SH-SY5Y (cell line): ENCODE measurements around the gene PIAS1.

Source experiments
- GATA2 ChIP-seq: IDR thresholded peaks from 2 replicates; pipeline ENCODE4 v1.6.1; 2011; ENCODE audit warnings: mild to moderate bottlenecking, low read depth, low read length
- GATA3 ChIP-seq: IDR thresholded peaks from 2 replicates; pipeline ENCODE4 v1.6.1; 2011; ENCODE audit warnings: low read depth, mild to moderate bottlenecking, low read length, moderate library complexity

The PIAS1 gene

DNA sequence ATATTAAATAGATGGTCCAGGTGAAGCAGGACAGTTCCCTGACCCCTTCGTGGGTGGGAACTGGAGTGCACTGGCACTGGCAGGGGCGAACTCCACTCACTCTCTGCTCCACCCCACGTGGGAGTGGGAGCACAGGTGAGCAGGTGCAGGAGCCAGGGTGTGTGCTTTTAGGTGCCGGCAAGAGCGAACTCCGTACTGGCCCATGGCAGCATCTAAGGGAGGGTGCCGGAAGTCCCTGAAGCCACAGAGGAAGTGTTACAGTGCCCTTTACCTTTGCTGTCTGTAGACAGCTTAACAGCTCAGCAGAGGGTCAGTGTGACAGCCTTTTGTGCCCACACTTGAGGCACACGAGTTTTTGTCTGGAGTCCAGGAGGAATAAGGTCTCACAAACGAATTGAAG, 26.7 kb upstream of the PIAS1 start:
- TF ChIP-seq GATA3 (no peak), GATA2 (no peak)

GRCh38 chr15:68028137-68028887, 25.8 kb upstream of the PIAS1 start:
- TF ChIP-seq GATA2, result no peak
- TF ChIP-seq GATA3, result no peak

- TF ChIP-seq GATA2 (no peak), GATA3 (no peak)
Measured at GRCh38 chr15:68028888-68029207, 25.3 kb upstream of the PIAS1 start.

DNA sequence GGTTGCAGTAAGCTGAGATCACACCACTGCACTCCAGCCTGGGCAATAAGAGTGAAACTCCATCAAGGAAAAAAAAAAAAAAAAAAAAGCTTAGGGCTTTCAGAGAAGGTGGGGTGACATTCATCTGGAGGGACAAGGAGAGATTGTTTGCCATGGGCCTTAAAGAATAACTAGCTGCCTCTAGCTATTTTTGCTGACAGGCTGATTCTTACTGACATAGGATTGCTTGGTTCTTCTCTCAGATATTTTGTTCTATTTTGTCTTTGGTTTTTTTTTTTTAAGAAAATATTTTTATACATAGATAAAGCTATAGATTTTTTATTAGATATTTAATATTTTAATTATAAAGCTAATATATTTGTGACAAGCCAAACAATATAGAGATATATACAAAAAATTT, 24.2 kb upstream of the PIAS1 start:
- no peak for TF ChIP-seq GATA2
- no peak for TF ChIP-seq GATA3

DNA sequence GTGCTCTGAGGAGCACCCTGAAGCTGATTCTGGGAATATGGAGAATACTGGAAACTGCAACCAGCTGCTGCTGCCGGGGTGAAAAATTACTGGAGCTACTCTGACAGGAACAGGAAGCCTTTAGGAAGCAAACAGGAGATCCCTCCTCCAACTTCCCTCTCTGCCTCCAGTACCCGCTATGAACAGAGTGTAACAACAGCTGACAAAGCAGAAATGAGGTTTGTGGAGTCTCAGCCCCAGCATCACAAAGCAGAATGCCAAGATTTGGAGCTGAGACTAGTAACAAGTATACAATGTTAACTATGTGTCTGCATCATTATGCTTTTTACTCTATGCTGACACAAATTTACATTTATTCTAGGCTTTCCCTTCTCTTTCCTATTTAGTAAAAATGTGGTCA, 22.7 kb upstream of the PIAS1 start:
- no peak for TF ChIP-seq GATA3
- TF ChIP-seq GATA2, result no peak

DNA sequence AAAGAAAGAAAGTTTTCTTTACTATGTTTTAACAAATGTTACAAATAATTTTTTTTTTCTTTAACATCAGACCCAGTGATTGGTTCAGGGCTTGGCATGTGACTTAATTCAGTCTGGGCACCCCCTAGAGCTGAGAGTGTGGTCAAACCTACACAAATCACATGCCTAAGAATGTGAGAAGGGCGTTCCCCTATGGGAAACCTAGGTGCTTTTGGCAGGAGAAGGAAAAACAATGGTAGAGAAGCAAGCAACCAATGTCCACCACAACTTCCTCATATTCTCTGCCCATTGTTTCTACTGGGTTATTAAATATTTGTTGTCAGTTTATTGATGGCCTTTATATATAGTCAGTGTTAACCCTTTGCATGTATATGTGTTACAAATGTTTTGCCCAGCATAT, 21.4 kb upstream of the PIAS1 start:
- TF ChIP-seq GATA2 (no peak), GATA3 (no peak)

DNA sequence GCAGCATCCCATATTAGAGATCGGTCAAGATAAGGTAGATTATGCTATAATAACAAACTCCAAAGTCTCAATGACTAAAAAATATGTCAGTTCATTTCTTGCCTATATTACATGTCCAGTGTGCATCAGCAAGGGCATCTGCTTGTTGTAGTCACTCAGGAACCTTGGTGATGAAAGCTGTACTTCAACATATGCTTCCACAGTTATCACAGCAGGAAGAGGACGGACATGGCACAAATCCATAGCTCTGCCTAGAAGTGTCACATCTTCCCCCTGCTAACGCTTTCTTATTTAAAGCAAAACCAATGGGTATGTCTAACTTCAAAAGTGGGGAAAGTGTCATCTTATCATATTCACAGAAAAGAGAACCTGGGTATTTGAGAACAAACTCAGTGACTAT, 20.0 kb upstream of the PIAS1 start:
- TF ChIP-seq GATA2 (no peak), GATA3 (no peak)

GRCh38 chr15:68034719-68035293, 19.3 kb upstream of the PIAS1 start:
- TF ChIP-seq GATA2 (no peak), GATA3 (no peak)

- TF ChIP-seq GATA3 (no peak), GATA2 (no peak)
Measured at GRCh38 chr15:68038246-68038645, 15.9 kb upstream of the PIAS1 start.

- TF ChIP-seq GATA3 (no peak), GATA2 (no peak)
Measured at GRCh38 chr15:68040144-68040543, 14.0 kb upstream of the PIAS1 start.

DNA sequence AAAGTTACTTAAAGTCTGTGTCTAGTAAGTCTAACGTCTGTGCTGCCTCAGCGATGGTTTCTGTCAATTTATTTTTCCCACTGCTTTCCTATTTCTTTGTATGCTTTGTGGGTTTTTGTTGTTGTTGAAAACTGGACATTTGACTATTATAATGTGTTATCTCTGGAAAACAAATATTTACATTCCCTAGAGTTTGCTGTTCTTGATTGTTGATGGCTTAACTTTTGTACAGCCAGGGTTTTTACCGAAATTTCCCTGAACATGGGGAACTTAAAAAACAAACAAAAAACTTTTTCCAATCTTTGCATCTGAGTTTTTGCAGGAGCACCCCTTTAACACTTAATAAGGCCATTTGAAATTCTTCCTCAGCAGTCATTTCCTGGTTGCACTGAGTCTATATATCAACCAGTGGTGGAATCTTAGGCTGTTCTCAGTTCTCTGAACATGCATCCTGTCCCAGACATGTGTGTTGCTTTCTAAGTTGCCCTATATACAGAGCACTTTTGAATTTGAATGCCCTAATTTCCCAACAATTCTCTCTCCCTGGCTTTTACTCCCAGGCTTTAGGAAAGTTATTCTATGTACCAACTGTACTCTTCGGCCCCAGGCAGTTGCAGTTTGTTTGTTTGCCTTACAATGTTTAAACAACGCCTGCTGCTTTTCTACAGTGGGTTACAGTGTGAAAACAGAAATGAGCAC, 11.8 kb upstream of the PIAS1 start:
- TF ChIP-seq GATA2, result no peak
- no peak for TF ChIP-seq GATA3

DNA sequence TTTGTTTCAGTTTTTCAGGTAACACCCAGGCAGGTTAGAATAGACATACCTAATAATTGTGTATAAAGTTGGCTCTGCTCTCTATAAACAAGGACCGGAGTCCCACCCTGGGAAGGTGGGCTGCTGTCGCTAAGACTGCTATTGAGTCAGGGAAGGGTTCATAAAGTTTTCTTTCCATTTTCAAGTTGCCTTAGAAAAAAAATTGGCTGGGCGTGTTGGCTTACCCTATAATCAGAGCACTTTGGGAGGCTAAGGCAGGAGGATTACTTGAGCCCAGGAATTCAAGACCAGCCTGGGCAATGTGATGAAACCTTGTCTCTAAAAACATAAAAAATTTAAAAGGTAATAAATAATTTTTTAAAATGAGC, 11.3 kb upstream of the PIAS1 start:
- TF ChIP-seq GATA2 (no peak), GATA3 (no peak)

GRCh38 chr15:68045289-68046265, 8.5 kb upstream of the PIAS1 start:
- TF ChIP-seq GATA3 (no peak), GATA2 (no peak)

GRCh38 chr15:68047826-68048225, 6.3 kb upstream of the PIAS1 start:
- TF ChIP-seq GATA3, result no peak

- TF ChIP-seq GATA3, result no peak
- TF ChIP-seq GATA2, result no peak
Measured at GRCh38 chr15:68051109-68051508, 3.0 kb upstream of the PIAS1 start.

DNA sequence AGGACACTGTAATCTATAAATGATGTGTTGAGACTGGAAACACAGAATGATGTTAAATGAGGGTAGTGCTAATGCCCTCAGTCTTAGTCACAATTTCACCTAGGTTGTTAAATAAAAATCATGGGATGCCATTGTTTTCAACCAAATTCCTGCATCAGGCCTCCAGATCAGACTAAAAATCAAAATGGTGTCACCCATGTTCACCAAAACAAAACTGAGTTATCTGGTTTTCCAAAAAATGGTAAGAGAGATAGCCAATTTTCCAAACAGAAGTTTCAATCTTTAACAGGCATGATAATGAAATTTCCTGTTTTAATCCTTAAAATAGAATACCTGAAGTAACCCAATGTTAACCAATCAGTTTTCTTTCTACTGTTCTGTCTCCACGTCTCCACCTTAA, 2.2 kb upstream of the PIAS1 start:
- TF ChIP-seq GATA2, result no peak
- TF ChIP-seq GATA3, result no peak
